H1 (cell line): Measurements from ENCODE around the gene BTRC. TPM values are rescaled to one million over a fixed set of nuclear protein-coding genes. Genes with fewer than 3 reads are reported as not detected.

Experiments used
- CTCF ChIA-PET: fragments of 300-600 bp; sonication (Branson Sonifier 250); formaldehyde crosslinking; loops from one replicate; lab custom pipeline; 2021; ENCODE audit not compliant: partially characterized antibody; lab: Charles Lee
- POLR2A ChIA-PET: fragments of 300-600 bp; sonication (Branson Sonifier 250); formaldehyde crosslinking; loops from one replicate; lab custom pipeline; 2021; ENCODE audit warnings: inconsistent platforms; ENCODE audit not compliant: partially characterized antibody; lab: Charles Lee
- DNase-seq, 2 experiments: peaks; one replicate each; pipeline versions ENCODE4 v3.0.0 to v3.0.0-alpha.2; 2010 to 2022; ENCODE audit warnings: low spot score in 2 of 2, low read depth in 1 of 2, mixed read lengths in 1 of 2
- FAIRE-seq: peaks from 2 replicates; lab custom pipeline; 2011; peaks lifted over from hg19 to GRCh38; lab: Jason Lieb, UNC
- H2AFZ ChIP-seq: 2 replicates; pipeline ENCODE4 v1.8.1; 2012; ENCODE audit warnings: low read length, inconsistent platforms
- H2AK5ac ChIP-seq: 2 replicates; pipeline ENCODE4 v1.6.1; 2013; ENCODE audit warnings: low read depth, low read length
- H2BK120ac ChIP-seq: replicated peaks from 2 replicates; pipeline ENCODE3; 2013; ENCODE audit warnings: low read depth, low read length, inconsistent platforms
- H2BK12ac ChIP-seq: 2 replicates; pipeline ENCODE4 v1.6.1; 2013; ENCODE audit warnings: low read depth, low read length
- H2BK15ac ChIP-seq: 2 replicates; pipeline ENCODE4 v1.6.1; 2013; ENCODE audit warnings: low read length
- H2BK20ac ChIP-seq: 2 replicates; pipeline ENCODE4 v1.6.1; 2013; ENCODE audit warnings: low read length
- H2BK5ac ChIP-seq: 2 replicates; pipeline ENCODE4 v1.6.1; 2013; ENCODE audit warnings: low read depth, low read length
- H3K14ac ChIP-seq: 2 replicates; pipeline ENCODE4 v1.6.1; 2013; ENCODE audit warnings: inconsistent platforms; ENCODE audit not compliant: insufficient read length
- H3K18ac ChIP-seq: 2 replicates; pipeline ENCODE4 v1.6.1; 2013; ENCODE audit warnings: low read length; ENCODE audit errors: extremely low read depth
- H3K23ac ChIP-seq: 2 replicates; pipeline ENCODE4 v1.6.1; 2013; ENCODE audit warnings: inconsistent platforms; ENCODE audit not compliant: insufficient read length
- H3K23me2 ChIP-seq: 2 replicates; pipeline ENCODE4 v1.6.1; 2013; ENCODE audit warnings: low read depth, low read length
- H3K27ac ChIP-seq: 2 replicates; pipeline ENCODE4 v1.6.1; 2011; ENCODE audit warnings: low read depth, low read length, inconsistent platforms
- H3K27me3 ChIP-seq, 4 experiments: replicated peaks in 1 of 4; 1 replicate in 1 of 4; 2 replicates in 3 of 4; pipeline versions ENCODE4 v1.6.1 to v1.8.1; 2011 to 2013; ENCODE audit warnings: low read length in 3 of 4, mild to moderate bottlenecking in 3 of 4, inconsistent platforms in 2 of 4, mixed read lengths in 2 of 4, moderate library complexity in 1 of 4; ENCODE audit not compliant: control insufficient read depth in 3 of 4, insufficient read depth in 3 of 4; ENCODE audit errors: extremely low read depth in 1 of 4
- H3K36me3 ChIP-seq, 4 experiments: 2 replicates each; pipeline versions ENCODE4 v1.6.1 to v1.8.1; 2011 to 2013; ENCODE audit warnings: mild to moderate bottlenecking in 4 of 4, low read length in 3 of 4, moderate library complexity in 2 of 4, control low read depth in 1 of 4, inconsistent platforms in 1 of 4; ENCODE audit not compliant: insufficient read depth in 4 of 4, control insufficient read depth in 2 of 4
- H3K4ac ChIP-seq: replicated peaks from 2 replicates; pipeline ENCODE3; 2013; ENCODE audit warnings: low read length, low read depth, mixed read lengths, inconsistent platforms; ENCODE audit not compliant: insufficient read length
- H3K4me1 ChIP-seq, 4 experiments: replicated peaks in 1 of 4; 1 replicate in 1 of 4; 2 replicates in 3 of 4; pipeline versions ENCODE4 v1.6.1 to v1.8.1; 2011 to 2013; ENCODE audit warnings: low read length in 3 of 4, inconsistent platforms in 2 of 4, mixed read lengths in 1 of 4; ENCODE audit not compliant: insufficient read depth in 4 of 4, control insufficient read depth in 3 of 4
- H3K4me2 ChIP-seq, 2 experiments: 2 replicates each; pipeline versions ENCODE4 v1.6.1 to v1.8.1; 2011 to 2013; ENCODE audit warnings: low read depth in 2 of 2, low read length in 2 of 2, control low read depth in 1 of 2, inconsistent platforms in 1 of 2, mild to moderate bottlenecking in 1 of 2; ENCODE audit not compliant: insufficient read depth in 1 of 2
- H3K4me3 ChIP-seq, 4 experiments: fragments of 200-600, 300-600 bp in 1 of 4; sonication (generic), shearing (Covaris generic), sonication (Bioruptor Twin) in 1 of 4; 2 replicates each; pipeline versions ENCODE4 v1.5.1 to v1.8.1; 2011 to 2016; ENCODE audit warnings: low read length in 4 of 4, low read depth in 3 of 4, control low read depth in 2 of 4, inconsistent platforms in 2 of 4, mild to moderate bottlenecking in 2 of 4, mixed read lengths in 1 of 4, moderate library complexity in 1 of 4; ENCODE audit not compliant: insufficient read depth in 2 of 4; ENCODE audit errors: extremely low read depth in 1 of 4
- H3K56ac ChIP-seq: replicated peaks from 2 replicates; pipeline ENCODE3; 2013; ENCODE audit warnings: low read depth, mild to moderate bottlenecking, mixed read lengths, low read length, inconsistent platforms; ENCODE audit not compliant: insufficient read length
- H3K79me1 ChIP-seq: 2 replicates; pipeline ENCODE4 v1.6.1; 2013; ENCODE audit warnings: low read depth, low read length, control low read depth
- H3K79me2 ChIP-seq, 2 experiments: 2 replicates each; pipeline versions ENCODE4 v1.6.1 to v1.8.1; 2012 to 2013; ENCODE audit warnings: low read length in 2 of 2, mild to moderate bottlenecking in 2 of 2, inconsistent platforms in 1 of 2; ENCODE audit not compliant: insufficient read depth in 2 of 2, control insufficient read depth in 1 of 2
- H3K9ac ChIP-seq, 4 experiments: replicated peaks in 1 of 4; 1 replicate in 1 of 4; 2 replicates in 3 of 4; pipeline versions ENCODE4 v1.6.1 to v1.8.1; 2011 to 2013; ENCODE audit warnings: low read depth in 3 of 4, low read length in 3 of 4, control low read depth in 2 of 4, mild to moderate bottlenecking in 2 of 4, moderate library complexity in 2 of 4, inconsistent platforms in 1 of 4; ENCODE audit errors: extremely low read depth in 1 of 4
- H3K9me3 ChIP-seq, 2 experiments: 2 replicates each; pipeline versions ENCODE4 v1.6.1 to v1.8.1; 2012 to 2013; ENCODE audit warnings: mild to moderate bottlenecking in 2 of 2, moderate library complexity in 2 of 2, control low read depth in 1 of 2, inconsistent platforms in 1 of 2, low read depth in 1 of 2, low read length in 1 of 2, mixed read lengths in 1 of 2; ENCODE audit not compliant: insufficient read depth in 2 of 2
- H4K20me1 ChIP-seq, 2 experiments: replicated peaks in 1 of 2; 2 replicates each; pipeline versions ENCODE3 to v1.8.1; 2011 to 2013; ENCODE audit warnings: inconsistent platforms in 2 of 2, low read length in 2 of 2, mild to moderate bottlenecking in 1 of 2; ENCODE audit not compliant: insufficient read depth in 2 of 2, control insufficient read depth in 1 of 2
- H4K5ac ChIP-seq: 2 replicates; pipeline ENCODE4 v1.6.1; 2013; ENCODE audit warnings: low read length, low read depth, mixed read lengths, inconsistent platforms; ENCODE audit not compliant: insufficient read length
- H4K8ac ChIP-seq: 2 replicates; pipeline ENCODE4 v1.8.0; 2013; ENCODE audit warnings: mild to moderate bottlenecking, moderate library complexity, low read length, inconsistent platforms; ENCODE audit not compliant: insufficient read depth; ENCODE audit errors: extremely low read depth
- H4K91ac ChIP-seq: replicated peaks from 2 replicates; pipeline ENCODE3; 2013; ENCODE audit warnings: low read length, mixed read lengths, inconsistent platforms; ENCODE audit not compliant: insufficient read length
- BACH1 ChIP-seq: IDR thresholded peaks from 2 replicates; pipeline ENCODE4 v1.6.1; 2012; ENCODE audit warnings: low read length, improper control_type of control experiment
- CEBPB ChIP-seq: IDR thresholded peaks from 2 replicates; pipeline ENCODE4 v1.6.1; 2012; ENCODE audit warnings: low read depth, low read length
- CHD2 ChIP-seq: IDR thresholded peaks from 2 replicates; pipeline ENCODE4 v1.6.1; 2012; ENCODE audit warnings: low read length, improper control_type of control experiment
- CTBP2 ChIP-seq: IDR thresholded peaks from 2 replicates; pipeline ENCODE4 v1.7.0; 2011; ENCODE audit warnings: borderline replicate concordance, mild to moderate bottlenecking, moderate library complexity, mixed read lengths, low read length; ENCODE audit not compliant: insufficient read depth, insufficient read length
- EGR1 ChIP-seq: IDR thresholded peaks from 2 replicates; pipeline ENCODE4 v1.6.1; 2011; ENCODE audit warnings: low read depth, low read length, borderline replicate concordance
- EP300 ChIP-seq, 2 experiments: IDR thresholded peaks; 1 replicate in 1 of 2; 2 replicates in 1 of 2; pipeline ENCODE4 v1.6.1; 2011 to 2012; ENCODE audit warnings: low read depth in 2 of 2, low read length in 2 of 2, mild to moderate bottlenecking in 2 of 2, borderline replicate concordance in 1 of 2, inconsistent platforms in 1 of 2, moderate library complexity in 1 of 2
- FOSL1 ChIP-seq: IDR thresholded peaks from 2 replicates; pipeline ENCODE4 v1.6.1; 2011; ENCODE audit warnings: mild to moderate bottlenecking, low read depth, low read length, moderate library complexity; ENCODE audit not compliant: insufficient read depth
- KDM5A ChIP-seq: fragments of 200-600 bp; IDR thresholded peaks from 2 replicates; pipeline ENCODE4 v1.7.1; 2012; ENCODE audit warnings: mild to moderate bottlenecking, low read length, inconsistent platforms, mixed read lengths
- SAP30 ChIP-seq: fragments of 300-600 bp; sonication (generic); IDR thresholded peaks from 2 replicates; pipeline ENCODE4 v1.7.1; 2012; ENCODE audit warnings: low read length, moderate library complexity, mild to moderate bottlenecking, inconsistent platforms; ENCODE audit not compliant: insufficient read depth, insufficient replicate concordance
- WGBS, 2 experiments: shearing (Covaris generic) in 1 of 2; methylation state at CpG; one replicate each; pipeline versions ENCODE4 v1.1.6 to v1.1.7; 2013 to 2015; ENCODE audit warnings: low lambda C conversion rate in 2 of 2, mixed read lengths in 2 of 2, inconsistent platforms in 1 of 2, low coverage in 1 of 2, missing lambda C conversion rate in 1 of 2; ENCODE audit not compliant: insufficient replicate concordance in 2 of 2, insufficient coverage in 1 of 2, insufficient read length in 1 of 2; ENCODE audit errors: extremely low coverage in 1 of 2, missing lambda C conversion rate in 1 of 2; 5-methylcytosine and 5-hydroxymethylcytosine counted together
- polyA plus RNA-seq, 7 experiments: library from polyadenylated mRNA; depleted of rRNA in 3 of 7; stranded (reverse) in 5 of 7; unstranded in 2 of 7; fragments of >200 nt in 5 of 7; fragments of 200-250 nt in 2 of 7; gene quantifications; 1 replicate in 5 of 7; 2 replicates in 1 of 7; 4 replicates in 1 of 7; pipeline versions ENCODE4 v1.2.1 to v1.2.3, GENCODE V29; 2011 to 2013; ENCODE audit warnings: missing spikeins in 2 of 7, mixed read lengths in 2 of 7
- total RNA-seq: library from RNA; stranded (reverse); fragmentation: NEBNext Ultra II Directional; extraction: Animal tissue kit (Norgen Biotek cat#: 25700); gene quantifications from 2 replicates; pipeline ENCODE4 v1.2.1, GENCODE V29; 2021

Gene BTRC
- total and polyA plus RNA-seq, 2 of the 8 experiments (the other 6 are each of a cell fraction or from before 2014, with no cell fraction given) = 9.9 to 24.7 TPM

- H3K23ac ChIP-seq = no peak overlapping the region
- H4K20me1 ChIP-seq = no peaks in the 10 kb centered on the region
- ChIA-PET POLR2A (interaction anchor here (1.0 to 1.5 kb wide), 2 partner anchors 16 to 65 kb away, joined by 3 to 5 read pairs; no protein-coding TSS in a partner anchor), CTCF (interaction anchor here (1.0 to 19.2 kb wide), 10 partner anchors 11 to 263 kb away, joined by 3 to 417 read pairs (median 5); no protein-coding TSS in a partner anchor)
- no peak overlapping the region for H2BK5ac ChIP-seq
- no peak overlapping the region for H2BK20ac ChIP-seq
- H3K4me1 ChIP-seq = peaks cover 0 to 13% (median 3%) of the 10 kb centered on the region in 4 experiments; a peak in 5 of 7 replicates
- H3K18ac ChIP-seq = no peak overlapping the region
- no peaks in the 10 kb centered on the region for H3K79me2 ChIP-seq
- no peak overlapping the region for H3K14ac ChIP-seq
- no peak overlapping the region for H4K8ac ChIP-seq
- no peak overlapping the region for H2AFZ ChIP-seq
- no peaks in the 10 kb centered on the region for H3K36me3 ChIP-seq
- H3K23me2 ChIP-seq = no peaks in the 10 kb centered on the region
- H2AK5ac ChIP-seq = no peak overlapping the region
- DNase-seq = no peak
- no peak overlapping the region for H3K9ac ChIP-seq
- TF ChIP-seq SAP30 = no peak
- no peak for TF ChIP-seq CEBPB
- TF ChIP-seq BACH1 = no peak
- no peak for TF ChIP-seq CTBP2
- no peak for TF ChIP-seq FOSL1
- TF ChIP-seq CHD2 = no peak
- no peak for TF ChIP-seq EP300 (IDR thresholded peaks at IDR 0.05; ENCODE audit: borderline replicate concordance in 1 of 2, low read depth in 2 of 2, low read length in 2 of 2)
- TF ChIP-seq KDM5A = no peak
- TF ChIP-seq EGR1 = no peak
- H3K27me3 ChIP-seq = no peaks in the 10 kb centered on the region; a peak in 2 of 7 replicates
- H4K5ac ChIP-seq = no peak overlapping the region
- no peak overlapping the region for H3K4me2 ChIP-seq
- H3K56ac ChIP-seq = no peak overlapping the region
- 96% methylated on average over 2 of the region's 2 CpGs; no CpG with 5 or more reads in 1 of the 2 experiments for WGBS, 2 experiments
- H3K4me3 ChIP-seq = no peak overlapping the region
- H2BK120ac ChIP-seq = no peak overlapping the region
- H2BK15ac ChIP-seq = no peak overlapping the region
- no peak overlapping the region for H3K4ac ChIP-seq
- H3K27ac ChIP-seq = no peak overlapping the region
- H3K79me1 ChIP-seq = no peaks in the 10 kb centered on the region
- no peaks in the 10 kb centered on the region for H3K9me3 ChIP-seq
- FAIRE-seq = no peak
- H4K91ac ChIP-seq = no peak overlapping the region
- no peak overlapping the region for H2BK12ac ChIP-seq
These were observed 45.9 kb upstream of the BTRC start for GRCh38 chr10:101308051-101308450.
